IPS-18c (cell line): ENCODE results near the gene MAN1C1.
"Not testable (repeated sequence)": the region's sequence is repeated elsewhere in the genome, so short reads cannot be mapped to it uniquely, and the experiment has no call there.

Experiments
- H3K4me3 ChIP-seq: 2 replicates; pipeline ENCODE4 v1.7.0; 2013; ENCODE audit warnings: low read depth, mild to moderate bottlenecking, low read length, moderate library complexity; ENCODE audit not compliant: insufficient read depth
- H3K9me3 ChIP-seq: one replicate; pipeline ENCODE4 v1.6.1; 2013; ENCODE audit warnings: mild to moderate bottlenecking, low read length, moderate library complexity; ENCODE audit not compliant: control insufficient read depth, insufficient read depth

MAN1C1 gene

DNA sequence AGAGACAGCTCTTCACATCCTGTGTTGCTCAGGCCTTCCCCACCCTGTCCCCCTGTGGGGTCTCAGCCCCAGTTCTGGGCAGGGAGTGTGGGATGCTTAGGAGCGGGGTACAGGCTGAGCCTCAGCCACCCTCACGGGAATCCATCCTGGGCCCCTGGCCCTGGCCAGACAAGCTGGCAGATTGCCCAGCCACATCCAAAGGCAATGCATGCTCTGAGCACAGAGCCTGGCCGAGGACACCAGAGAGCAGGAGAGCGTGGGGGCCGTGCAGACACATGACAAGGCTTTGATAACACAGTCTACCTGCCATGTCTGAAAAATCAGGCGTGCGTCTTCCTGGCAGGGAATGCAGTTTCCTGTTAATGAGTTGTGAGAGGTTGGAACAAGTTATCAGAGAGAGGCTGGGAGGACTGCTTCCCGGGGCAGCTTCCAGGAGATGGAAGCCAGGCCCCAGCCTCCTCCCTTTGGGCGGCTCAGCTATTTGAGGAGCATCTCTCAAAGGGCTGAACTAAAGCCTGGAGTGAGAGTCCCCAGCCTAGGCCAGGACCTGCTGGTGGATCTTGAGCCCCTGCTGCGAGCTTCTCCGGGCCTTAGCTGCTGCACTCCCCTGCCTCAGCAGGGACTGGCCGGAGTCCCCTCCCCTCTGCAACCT, 111.2 kb downstream of the MAN1C1 start:
- Histone ChIP-seq H3K4me3 (no peak overlapping the region), H3K9me3 (no peaks in the 10 kb centered on the region)

DNA sequence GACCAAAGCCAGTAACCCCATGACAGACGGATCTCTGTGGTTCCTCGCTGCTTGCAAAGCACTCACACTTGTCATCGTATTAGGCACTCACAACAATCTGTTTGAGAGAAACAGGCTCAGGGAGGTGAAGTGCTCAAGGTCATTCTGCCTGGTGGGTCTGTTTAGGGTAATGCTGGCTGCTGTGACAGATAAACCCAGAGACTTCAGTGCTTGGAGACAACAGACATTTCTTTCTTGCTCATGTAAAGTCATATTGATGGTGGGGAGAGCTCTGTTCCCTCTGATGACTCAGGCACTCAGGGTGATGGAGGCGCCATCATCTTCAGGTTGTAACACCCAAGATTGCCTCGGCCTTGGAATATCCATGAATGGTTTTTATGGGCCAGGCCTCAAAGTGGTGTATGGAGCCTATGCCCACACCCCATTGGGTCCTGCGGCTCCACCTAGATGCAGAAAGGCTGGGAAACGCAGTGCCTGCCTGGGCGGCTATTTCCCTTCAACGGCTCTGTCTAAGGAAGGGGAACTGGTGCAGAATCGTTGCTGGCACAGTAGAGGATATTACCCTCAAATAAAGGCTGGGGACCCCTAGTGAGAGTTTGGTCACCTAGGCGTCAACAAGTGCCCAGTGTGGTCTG, 111.8 kb downstream of the MAN1C1 start:
- Histone ChIP-seq H3K9me3 (no peaks in the 10 kb centered on the region), H3K4me3 (no peak overlapping the region)

DNA sequence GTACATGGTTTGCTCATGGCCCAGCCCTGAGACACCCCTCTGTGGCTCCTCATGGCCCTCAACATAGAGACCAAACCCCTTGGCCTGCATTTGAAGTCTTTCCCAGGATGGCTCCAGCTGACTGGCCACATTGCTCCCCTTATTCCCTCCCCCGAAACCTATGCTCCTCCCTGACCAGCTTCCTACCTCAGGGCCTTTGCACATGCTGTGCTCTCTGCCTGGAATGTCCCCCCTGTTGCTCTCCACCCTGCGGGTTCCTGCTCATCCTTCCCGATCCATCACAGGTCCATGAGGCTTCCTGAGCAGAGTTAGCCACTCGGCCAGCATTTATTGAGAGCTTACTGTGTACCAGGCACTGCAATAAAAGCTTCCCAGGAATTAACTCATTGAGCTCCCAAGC, 112.5 kb downstream of the MAN1C1 start:
- Histone ChIP-seq H3K4me3 (no peak overlapping the region), H3K9me3 (no peaks in the 10 kb centered on the region)

DNA sequence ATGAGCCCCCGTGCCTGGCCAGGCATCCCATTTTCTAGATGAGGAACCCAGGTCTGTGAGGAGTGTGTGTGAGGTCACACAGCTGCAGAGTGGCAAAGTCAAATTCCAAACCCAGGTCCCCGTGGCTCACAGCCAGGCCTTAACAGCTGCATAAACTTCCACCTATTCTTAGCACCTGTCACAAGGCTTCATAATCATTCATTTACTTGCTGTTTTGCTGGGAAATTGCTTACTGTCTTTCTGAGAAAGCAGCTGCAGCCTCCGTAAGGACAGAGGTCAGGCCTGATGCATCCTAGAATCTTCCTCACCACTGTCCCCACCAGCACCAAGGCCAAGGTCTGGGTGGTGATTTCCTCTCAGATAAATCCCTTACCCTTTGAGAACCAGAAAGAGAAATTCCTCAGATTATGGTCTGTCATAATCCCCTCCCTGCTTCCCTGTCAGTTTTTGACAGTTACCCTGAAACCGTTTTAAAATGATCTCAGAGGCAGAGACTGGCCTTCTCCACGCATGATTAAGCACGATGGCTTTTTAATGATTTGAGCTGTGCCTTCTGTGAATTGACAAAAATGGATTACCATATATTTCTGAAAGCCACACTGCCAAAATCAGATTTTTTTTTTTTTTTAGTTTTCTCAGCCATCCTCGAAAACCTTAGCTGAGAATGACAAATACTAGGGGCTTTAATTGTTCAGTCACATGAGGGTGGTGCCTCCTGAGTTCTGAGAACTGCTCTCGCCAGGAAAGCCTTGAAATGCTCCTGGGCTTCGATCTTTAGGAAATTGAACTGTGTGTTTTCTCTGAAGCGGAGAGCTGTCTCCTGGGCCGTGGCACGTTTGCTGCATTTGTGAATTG, 113.4 kb downstream of the MAN1C1 start:
- no peak overlapping the region for H3K4me3 ChIP-seq

DNA sequence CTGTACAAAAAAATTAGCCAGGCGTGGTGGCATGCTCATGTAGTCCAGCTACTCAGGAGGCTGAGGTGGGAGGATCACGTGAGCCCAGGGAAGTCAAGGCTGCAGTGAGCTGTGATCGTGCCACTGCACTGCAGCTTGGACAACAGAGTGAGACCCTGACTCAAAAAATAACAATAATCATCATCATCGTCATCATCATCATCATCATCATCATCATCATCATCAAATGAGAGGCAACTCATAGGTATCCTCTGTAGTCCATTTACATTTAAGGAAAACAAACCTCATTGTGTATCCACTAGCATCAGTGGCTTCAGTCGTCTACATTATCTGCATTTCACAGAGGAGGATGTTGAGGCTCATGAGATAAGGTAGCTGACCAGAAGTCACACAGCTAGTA, 114.6 kb downstream of the MAN1C1 start:
- Histone ChIP-seq H3K4me3 (no peak overlapping the region), H3K9me3 (no peaks in the 10 kb centered on the region)

More for the DNA sequence above, 113.4 kb downstream of the MAN1C1 start:
- H3K9me3 ChIP-seq: no peaks in the 10 kb centered on the region

DNA sequence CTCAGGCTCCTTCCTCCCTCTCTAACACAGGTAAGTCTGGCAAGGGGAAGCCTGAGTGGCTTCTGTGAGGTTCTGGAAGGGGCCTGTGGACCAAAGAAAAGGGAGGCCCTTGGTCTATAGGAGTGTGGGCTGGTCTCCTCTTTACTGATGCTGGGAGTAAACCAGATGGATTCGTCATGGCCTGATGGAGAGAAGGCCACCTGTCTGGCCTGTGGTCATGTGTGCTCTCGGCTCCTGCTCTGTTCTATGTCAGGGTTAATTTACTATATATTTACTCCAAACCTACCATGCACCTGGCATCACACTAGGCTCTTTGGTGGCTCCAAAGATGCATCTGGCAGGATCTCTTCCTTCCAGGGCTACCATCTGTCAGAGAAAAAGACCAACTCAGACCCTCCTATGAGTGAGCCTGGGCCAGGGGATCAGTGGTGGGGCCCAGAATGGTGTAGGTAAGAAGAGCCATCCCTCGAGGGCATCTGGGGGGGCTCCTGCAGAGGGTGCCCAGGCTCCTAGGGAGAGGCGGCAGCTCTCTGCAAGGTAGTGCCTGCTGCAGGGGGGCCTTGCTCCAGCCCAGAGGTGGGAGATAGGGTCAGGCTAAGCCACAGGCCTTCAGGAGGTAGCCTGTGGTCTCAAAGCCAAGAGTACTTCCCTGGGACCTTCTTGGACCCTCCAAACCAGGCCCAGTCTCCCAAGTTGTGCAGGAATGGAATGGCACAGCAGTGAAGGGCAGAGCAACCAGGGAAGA, 115.2 kb downstream of the MAN1C1 start:
- no peaks in the 10 kb centered on the region for H3K9me3 ChIP-seq
- H3K4me3 ChIP-seq: no peak overlapping the region

DNA sequence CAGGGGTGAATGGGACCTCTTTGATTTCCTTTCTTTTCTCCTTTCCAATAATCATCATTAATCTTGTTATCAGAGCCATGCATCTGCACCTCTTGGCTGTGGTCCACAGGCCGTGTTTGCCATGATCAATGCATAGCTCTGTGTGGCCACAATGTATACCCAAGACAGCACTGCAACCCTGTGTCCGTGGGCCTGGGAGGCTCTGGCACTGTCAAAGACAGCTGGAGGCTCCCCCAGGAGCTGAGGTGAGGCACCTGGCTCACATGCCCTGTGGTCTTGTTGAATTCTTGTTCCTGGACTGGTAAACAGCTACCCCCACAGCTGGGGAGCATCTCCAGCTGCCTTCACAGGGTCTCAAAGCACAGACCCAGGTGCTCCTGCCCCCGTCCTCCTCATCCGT, 116.2 kb downstream of the MAN1C1 start:
- Histone ChIP-seq H3K4me3 (no peak overlapping the region), H3K9me3 (peaks cover 2% of the 10 kb centered on the region)

DNA sequence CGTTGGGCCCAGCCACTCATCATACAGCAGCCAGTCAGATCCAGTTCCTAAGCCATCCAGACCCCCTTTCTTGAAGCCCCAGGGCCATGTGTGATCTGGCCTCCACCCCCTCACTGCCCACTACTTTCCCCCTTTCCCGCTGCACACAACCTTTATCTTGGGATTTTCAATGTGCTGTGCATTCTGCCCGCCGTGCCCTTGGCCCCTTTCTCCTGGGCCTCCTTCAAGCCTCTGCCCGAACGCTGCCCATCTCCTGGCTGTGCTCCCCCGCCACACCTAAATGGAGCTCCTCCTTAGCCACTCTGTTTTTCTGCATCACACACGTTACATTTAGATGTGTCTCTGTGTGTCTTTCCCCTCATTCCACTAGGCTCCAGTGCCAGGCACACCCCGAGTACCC, 116.7 kb downstream of the MAN1C1 start:
- peaks cover 2% of the 10 kb centered on the region for H3K9me3 ChIP-seq
- H3K4me3 ChIP-seq: no peak overlapping the region

DNA sequence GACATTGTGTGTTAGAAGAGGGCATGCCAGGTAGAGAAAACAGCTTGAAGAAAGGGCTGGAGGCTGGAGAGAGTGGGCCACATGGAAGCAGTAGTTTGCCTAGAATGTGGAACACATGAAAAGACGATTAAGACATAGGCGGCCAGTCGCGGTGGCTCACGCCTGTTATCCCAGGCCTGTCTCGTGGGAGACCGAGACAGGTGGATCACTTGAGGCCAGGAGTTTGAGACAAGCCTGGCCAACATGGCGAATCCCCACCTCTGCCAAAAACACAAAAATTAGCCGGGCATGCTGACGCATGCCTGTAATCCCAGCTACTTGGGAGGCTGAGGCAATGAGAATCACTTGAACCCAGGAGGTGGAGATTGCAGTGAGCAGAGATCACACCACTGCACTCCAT, 118.4 kb downstream of the MAN1C1 start:
- H3K4me3 ChIP-seq, H3K9me3 ChIP-seq: not testable (repeated sequence)

DNA sequence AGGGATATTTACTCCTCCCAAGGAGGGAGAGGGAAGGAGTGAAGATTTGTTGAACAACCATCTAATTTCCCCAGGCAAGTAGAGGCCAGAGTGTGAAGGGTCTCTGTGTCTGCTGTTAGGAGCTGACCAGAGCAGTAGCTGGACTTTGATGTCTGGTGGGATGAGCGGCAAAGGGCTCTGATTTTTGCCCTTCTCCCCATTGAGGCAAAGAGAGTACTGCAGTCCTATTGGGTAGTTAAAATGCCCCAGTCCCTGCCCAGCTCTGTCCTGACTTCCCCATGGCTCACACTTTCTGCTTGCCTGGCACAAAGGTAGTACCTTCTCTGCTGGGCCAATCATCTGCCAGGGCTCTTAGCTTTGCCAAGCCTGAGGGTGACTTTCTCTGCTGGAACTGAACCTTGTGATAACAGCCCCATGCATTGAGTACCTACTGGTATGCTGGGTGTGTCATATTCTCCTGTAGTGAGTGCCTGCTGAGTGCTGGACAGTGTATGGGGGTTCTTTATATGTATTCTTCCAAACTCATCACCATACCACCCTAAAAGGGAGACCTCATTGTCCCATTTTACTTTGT, 119.5 kb downstream of the MAN1C1 start:
- Histone ChIP-seq H3K9me3 (peaks cover 6% of the 10 kb centered on the region), H3K4me3 (no peak overlapping the region)

DNA sequence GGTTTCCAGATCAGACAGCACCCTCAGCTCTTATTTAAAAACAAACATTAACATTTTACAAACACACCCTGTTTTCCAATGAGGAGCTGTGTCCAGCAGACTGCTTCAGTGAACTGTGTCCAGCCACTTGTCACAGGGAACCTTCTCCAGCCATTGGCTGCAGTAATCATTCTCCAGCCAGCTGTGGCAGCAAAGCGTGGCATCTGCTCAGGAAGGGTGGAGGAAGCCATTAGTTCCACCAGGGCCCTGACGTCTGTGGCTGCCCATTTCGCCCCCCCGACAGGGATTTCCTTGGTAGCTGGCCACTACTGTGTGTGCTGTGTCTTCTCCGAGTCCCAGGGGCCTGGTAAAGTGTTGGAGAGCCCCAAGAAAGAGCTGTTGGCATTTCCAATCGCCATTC, 120.5 kb downstream of the MAN1C1 start:
- no peak overlapping the region for H3K4me3 ChIP-seq

DNA sequence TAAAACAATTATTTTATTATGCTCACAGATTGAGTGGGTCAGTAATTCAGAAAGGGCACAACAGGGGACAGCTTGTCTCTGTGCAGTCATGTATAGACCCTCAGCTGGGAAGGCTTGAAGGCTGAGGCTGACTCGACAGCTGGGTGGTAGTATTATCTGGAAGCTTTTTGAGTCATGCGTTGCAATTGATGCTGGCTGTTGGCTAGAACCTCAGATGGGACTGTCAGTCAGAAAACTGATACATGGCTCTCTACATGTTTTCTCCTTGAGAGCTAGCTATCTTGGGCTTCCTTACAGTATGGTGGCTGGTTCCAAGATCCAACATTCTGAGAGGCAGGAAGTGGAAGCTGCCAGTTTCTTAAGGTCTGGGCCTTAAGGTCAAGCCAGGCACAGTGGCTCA, 121.9 kb downstream of the MAN1C1 start:
- Histone ChIP-seq H3K9me3 (peaks cover 6% of the 10 kb centered on the region), H3K4me3 (no peak overlapping the region)

More for the DNA sequence above, 120.5 kb downstream of the MAN1C1 start:
- peaks cover 6% of the 10 kb centered on the region for H3K9me3 ChIP-seq

DNA sequence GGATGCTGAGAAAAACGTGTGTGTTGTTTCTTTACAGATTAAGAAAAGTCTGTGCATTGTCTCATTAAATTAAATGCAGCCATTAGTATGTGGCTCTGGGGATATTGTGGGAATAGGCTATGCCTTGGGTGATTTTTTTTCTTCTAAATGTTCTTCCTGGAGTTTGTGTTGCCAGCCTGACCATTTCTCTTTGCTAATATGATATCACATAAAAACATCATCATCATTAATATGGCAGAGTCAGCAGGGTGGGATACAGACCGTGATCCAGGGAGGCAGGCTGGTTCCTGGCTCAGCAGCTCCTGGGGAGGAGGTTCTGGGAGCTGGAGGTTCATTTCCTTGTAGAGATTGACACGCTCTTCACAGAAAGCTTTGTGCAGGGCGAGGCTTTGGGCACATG, 122.8 kb downstream of the MAN1C1 start:
- peaks cover 6% of the 10 kb centered on the region for H3K9me3 ChIP-seq

DNA sequence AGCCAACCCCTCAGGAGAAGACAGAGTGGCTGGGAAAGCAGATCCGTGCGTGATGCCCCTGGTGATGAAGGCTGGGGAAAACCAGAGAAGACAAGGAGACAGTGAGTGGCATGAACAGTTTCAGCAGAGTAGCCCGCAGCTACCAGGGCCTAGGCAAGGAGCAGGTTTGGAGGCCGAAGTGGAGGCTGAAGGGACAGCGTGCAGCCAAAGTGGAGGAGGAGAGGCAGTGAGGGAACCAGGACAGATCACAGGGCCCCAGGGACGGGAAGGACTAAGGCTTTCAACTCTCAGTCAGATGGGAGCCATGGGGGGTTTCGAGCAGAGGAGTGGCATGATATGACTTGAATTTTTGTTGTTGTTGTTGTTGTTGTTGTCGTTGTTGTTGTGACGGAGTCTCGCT, 123.5 kb downstream of the MAN1C1 start:
- H3K9me3 ChIP-seq: peaks cover 6% of the 10 kb centered on the region

More for the DNA sequence above, 122.8 kb downstream of the MAN1C1 start:
- no peak overlapping the region for H3K4me3 ChIP-seq

DNA sequence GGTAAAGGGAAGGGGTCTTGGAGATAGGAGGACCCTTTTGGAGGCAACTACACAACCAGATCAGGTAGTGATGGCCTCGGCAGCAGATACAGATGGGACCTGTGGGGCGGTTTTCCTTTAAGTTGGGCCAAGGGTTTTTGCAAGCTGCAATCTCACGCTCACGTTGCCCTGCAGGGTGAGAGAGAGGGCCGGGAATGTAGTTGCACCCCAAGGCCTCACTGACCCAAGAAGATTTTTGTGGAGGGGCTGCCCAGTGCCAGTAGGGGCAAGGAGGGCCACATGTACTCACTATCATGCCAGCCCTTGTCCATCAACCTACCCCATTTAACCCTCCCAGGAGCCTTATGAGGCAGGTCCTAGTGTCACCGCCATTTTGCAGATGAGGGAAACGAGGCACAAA, 125.7 kb downstream of the MAN1C1 start:
- no peak overlapping the region for H3K4me3 ChIP-seq
- H3K9me3 ChIP-seq: peaks cover 4% of the 10 kb centered on the region

More for the DNA sequence above, 123.5 kb downstream of the MAN1C1 start:
- no peak overlapping the region for H3K4me3 ChIP-seq

DNA sequence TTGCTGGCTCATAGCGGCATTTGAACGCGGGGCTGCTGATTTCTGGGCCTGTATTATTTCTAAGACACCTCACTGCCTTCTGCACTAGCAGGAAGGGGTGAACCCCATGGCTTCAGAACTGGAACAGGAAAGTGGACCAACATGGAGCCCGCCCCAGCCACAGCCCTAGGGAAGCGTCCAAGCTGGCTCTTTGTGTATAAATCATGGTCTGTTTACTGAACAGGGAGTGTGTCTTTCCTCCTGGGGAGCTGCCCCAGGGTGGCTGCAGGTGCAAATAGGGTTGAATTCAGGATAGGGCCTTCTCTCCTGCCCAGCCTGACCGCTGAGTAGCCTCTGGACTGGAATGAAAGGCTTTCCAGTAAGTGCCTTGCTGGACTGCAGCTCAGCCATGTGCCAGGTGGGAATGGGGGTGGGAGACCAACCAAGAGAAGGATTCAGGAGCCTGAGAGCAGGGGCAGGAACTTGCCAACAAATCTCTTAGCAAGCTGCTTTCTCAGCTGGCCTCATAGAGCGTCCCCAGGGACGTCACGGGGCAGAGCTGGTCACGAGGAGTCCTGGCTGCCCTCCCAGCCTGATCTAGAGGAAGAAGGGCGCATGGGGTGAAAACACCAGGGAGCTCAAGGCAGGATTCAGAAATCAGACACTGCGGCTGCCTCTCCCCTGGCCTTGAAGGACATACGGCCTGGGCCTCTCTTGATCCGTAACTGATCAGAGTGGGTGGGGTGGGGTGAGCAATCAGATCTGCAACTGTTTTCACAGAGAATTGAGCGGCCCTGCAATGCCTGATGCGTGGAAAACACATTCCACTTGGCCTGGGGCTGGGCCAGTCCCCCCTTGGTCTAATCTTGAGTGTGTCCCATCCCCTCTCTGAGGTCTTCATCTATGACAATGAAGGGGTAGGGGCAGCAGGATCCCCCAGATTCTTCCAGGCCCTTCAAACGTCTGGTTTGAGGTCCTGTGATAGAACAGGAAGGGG, 126.9 kb downstream of the MAN1C1 start:
- H3K4me3 ChIP-seq: no peak overlapping the region

More for the DNA sequence above, 126.9 kb downstream of the MAN1C1 start:
- peaks cover 4% of the 10 kb centered on the region for H3K9me3 ChIP-seq
